ENCODE results near the gene HIGD1C. TPM values are rescaled to one million over a fixed set of nuclear protein-coding genes. Genes with fewer than 3 reads are reported as not detected.
"Not testable (repeated sequence)": the region's sequence is repeated elsewhere in the genome, so short reads cannot be mapped to it uniquely, and the experiment has no call there.

Gene HIGD1C
- total RNA-seq (not detected), polyA plus RNA-seq (not detected)

GRCh38 chr12:50952510-50952909, at the start of gene HIGD1C:
HIGD1C (plus strand) TSS chr12:50952544; CDS start chr12:50953999, 1,455 bp downstream.
- Histone ChIP-seq H3K9me3 (no peaks in the 10 kb centered on the region), H3K36me3 (no peaks in the 10 kb centered on the region), H3K4me1 (no peaks in the 10 kb centered on the region), H3K27ac (no peak within 1 kb of the TSS), H3K4me3 (no peak within 1 kb of the TSS), H3K27me3 (no peaks in the 10 kb centered on the region)
- DNase-seq: no peak
- WGBS, 2 donors: 96% methylated on average over 19 of the region's 19 CpGs
- intact Hi-C loops (cut with DNase I): no loop called here
- TF ChIP-seq POLR2AphosphoS5 (IDR thresholded peaks at IDR 0.05) (no peak), CTCF (IDR thresholded peaks at IDR 0.05) (no peak), EP300 (IDR thresholded peaks at IDR 0.05) (no peak), POLR2A (IDR thresholded peaks at IDR 0.05) (no peak)

- H3K4me1 ChIP-seq; H3K36me3 ChIP-seq; intact Hi-C loops (cut with DNase I); H3K27ac ChIP-seq; H3K27me3 ChIP-seq; H3K4me3 ChIP-seq; DNase-seq; H3K9me3 ChIP-seq: not testable (repeated sequence)
- WGBS, 2 donors: 64 to 86% methylated on average over 5 of the region's 5 CpGs
These were observed 43.9 kb upstream of the HIGD1C start for GRCh38 chr12:50908479-50908878.

GRCh38 chr12:50912361-50912760, 40.0 kb upstream of the HIGD1C start:
- DNase-seq; H3K4me3 ChIP-seq; H3K36me3 ChIP-seq; H3K4me1 ChIP-seq; H3K27ac ChIP-seq; H3K27me3 ChIP-seq; intact Hi-C loops (cut with DNase I): not testable (repeated sequence)
- whole genome bisulfite sequencing, 2 donors: 81 to 85% methylated on average over 6 of the region's 6 CpGs
- H3K9me3 ChIP-seq: peaks cover 0 to 15% (median 14%) of the 10 kb centered on the region in 4 donors

GRCh38 chr12:50913224-50913623, 39.1 kb upstream of the HIGD1C start:
- no peak for DNase-seq
- Histone ChIP-seq H3K36me3 (no peaks in the 10 kb centered on the region), H3K4me3 (no peak overlapping the region), H3K27ac (no peak overlapping the region), H3K9me3 (peaks cover 0 to 15% (median 14%) of the 10 kb centered on the region in 4 donors), H3K27me3 (no peaks in the 10 kb centered on the region), H3K4me1 (no peaks in the 10 kb centered on the region)
- intact Hi-C loops (cut with DNase I): no loop called here
- no peak for TF ChIP-seq POLR2A (IDR thresholded peaks at IDR 0.05)
- TF ChIP-seq CTCF (IDR thresholded peaks at IDR 0.05): no peak
- no peak for TF ChIP-seq EP300 (IDR thresholded peaks at IDR 0.05)
- no peak for TF ChIP-seq POLR2AphosphoS5 (IDR thresholded peaks at IDR 0.05)
- WGBS, 2 donors: 97% methylated on average over 2 of the region's 2 CpGs

- peaks cover 0 to 15% (median 14%) of the 10 kb centered on the region in 4 donors for H3K9me3 ChIP-seq
- 82 to 84% methylated on average over 6 of the region's 6 CpGs for WGBS, 2 donors
These were observed 37.4 kb upstream of the HIGD1C start for GRCh38 chr12:50914872-50915484.

More at GRCh38 chr12:50914872-50915484, 37.4 kb upstream of the HIGD1C start:
- Histone ChIP-seq H3K4me3 (no peak overlapping the region), H3K27me3 (no peaks in the 10 kb centered on the region), H3K36me3 (no peaks in the 10 kb centered on the region), H3K27ac (no peak overlapping the region), H3K4me1 (no peaks in the 10 kb centered on the region)
- TF ChIP-seq POLR2AphosphoS5 (IDR thresholded peaks at IDR 0.05) (no peak), POLR2A (IDR thresholded peaks at IDR 0.05) (no peak), EP300 (IDR thresholded peaks at IDR 0.05) (no peak), CTCF (IDR thresholded peaks at IDR 0.05) (no peak)
- intact Hi-C loops (cut with DNase I): no loop called here
- DNase-seq: no peak
